VCaP (cell line): ENCODE data around the gene ZNF487.

Source experiments
- H3K27ac ChIP-seq: fragments of 450-650 bp; 2 replicates; pipeline ENCODE4 v1.5.1; 2017
- CTCF ChIP-seq: fragments of 450-650 bp; conservative IDR thresholded peaks from 2 replicates; pipeline ENCODE4 v1.5.1; 2017; ENCODE audit warnings: mild to moderate bottlenecking, moderate library complexity

ZNF487 gene

GRCh38 chr10:43399320-43400310 is 37.3 kb upstream of the ZNF487 start:
- no peak for TF ChIP-seq CTCF
- H3K27ac ChIP-seq, result peak overlapping the region; percentile 99

- H3K27ac ChIP-seq, result peak overlapping the region; percentile 33; the same call in 1 of the 2 replicates
- no peak for TF ChIP-seq CTCF
These were observed 35.3 kb upstream of the ZNF487 start for GRCh38 chr10:43401627-43402026.

GRCh38 chr10:43402176-43402575 is 34.7 kb upstream of the ZNF487 start:
- peak overlapping the region; percentile 33; the same call in 1 of the 2 replicates for H3K27ac ChIP-seq
- no peak for TF ChIP-seq CTCF

GRCh38 chr10:43402880-43403452 is 33.9 kb upstream of the ZNF487 start:
- H3K27ac ChIP-seq, result no peak overlapping the region
- no peak for TF ChIP-seq CTCF

GRCh38 chr10:43403911-43404703 is 32.8 kb upstream of the ZNF487 start:
- no peak for TF ChIP-seq CTCF
- peak overlapping the region; percentile 8; the same call in 1 of the 2 replicates for H3K27ac ChIP-seq

GRCh38 chr10:43404704-43405084 is 32.2 kb upstream of the ZNF487 start:
- TF ChIP-seq CTCF, result no peak

GRCh38 chr10:43407148-43407575 is 29.7 kb upstream of the ZNF487 start:
- H3K27ac ChIP-seq, result peak overlapping the region; percentile 98
- TF ChIP-seq CTCF, result no peak

More at GRCh38 chr10:43404704-43405084, 32.2 kb upstream of the ZNF487 start:
- H3K27ac ChIP-seq, result peak overlapping the region; percentile 8; the same call in 1 of the 2 replicates
